Measurements from ENCODE around the gene SIGLEC10. TPM values are rescaled to one million over a fixed set of nuclear protein-coding genes. Genes with fewer than 3 reads are reported as not detected.
"Not testable (repeated sequence)": the region's sequence is repeated elsewhere in the genome, so short reads cannot be mapped to it uniquely, and the experiment has no call there.

SIGLEC10 gene
- total and polyA plus RNA-seq, 2 of the 4 experiments (the other 2 are of a cell fraction), result not detected

- intact Hi-C loops (cut with micrococcal nuclease), result no loop called here
- POLR2A ChIA-PET (ENCODE audit: unreplicated experiment), result no interaction called here
Observed at GRCh38 chr19:51402117-51402516, 15.3 kb downstream of the SIGLEC10 start.

DNA sequence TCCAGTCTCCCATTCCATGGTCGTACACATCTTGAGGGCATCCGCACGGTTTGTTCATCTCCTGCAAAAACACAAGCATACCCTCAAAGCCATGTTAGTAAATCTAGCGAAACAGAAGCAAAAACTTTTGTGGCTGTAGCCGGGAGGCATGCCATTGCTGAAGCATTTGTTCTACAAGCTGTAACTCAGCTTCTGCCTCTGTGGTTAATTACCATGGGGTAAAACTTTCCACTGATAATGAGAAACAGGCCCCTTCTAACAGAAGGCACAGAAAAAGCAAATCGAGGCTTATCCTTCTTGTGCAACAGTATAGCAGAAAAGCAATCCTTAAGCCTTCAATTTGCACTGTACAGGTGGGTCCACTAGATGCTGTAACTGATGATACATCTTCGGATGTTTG, 17.5 kb downstream of the SIGLEC10 start:
- DNase-seq; H4K8ac ChIP-seq (ENCODE audit: low read depth in 2 of 2, low read length in 2 of 2); H3K9me1 ChIP-seq (ENCODE audit: insufficient read depth, low read length); H3K4me2 ChIP-seq (ENCODE audit: low read depth, low read length); H2BK120ac ChIP-seq (ENCODE audit: low read depth, low read length); H3K36me3 ChIP-seq (ENCODE audit: control insufficient read depth, insufficient read depth, low read length); intact Hi-C loops (cut with micrococcal nuclease); H2BK20ac ChIP-seq (ENCODE audit: low read depth, low read length); H2BK15ac ChIP-seq (ENCODE audit: low read depth, low read length); H3K14ac ChIP-seq (replicated peaks; ENCODE audit: low read depth, low read length); H3K79me1 ChIP-seq (ENCODE audit: low read depth in 1 of 2, low read length in 2 of 2); H3K23ac ChIP-seq (ENCODE audit: low read depth, low read length); H3K4me1 ChIP-seq (ENCODE audit: control insufficient read depth, insufficient read depth, low read length); H3K27ac ChIP-seq (ENCODE audit: insufficient read depth, low read length); H4K91ac ChIP-seq (ENCODE audit: insufficient read depth, low read depth, low read length); H3K56ac ChIP-seq (ENCODE audit: extremely low read depth, insufficient read depth, low read length); H3K9ac ChIP-seq (ENCODE audit: low read depth, low read length); H2AFZ ChIP-seq (replicated peaks; ENCODE audit: low read length, poor library complexity); H3K9me3 ChIP-seq (ENCODE audit: control insufficient read depth, insufficient read depth, low read length); H2BK5ac ChIP-seq (ENCODE audit: low read depth, low read length, poor library complexity, severe bottlenecking); H4K20me1 ChIP-seq (ENCODE audit: insufficient read depth, low read length); H3K18ac ChIP-seq (ENCODE audit: low read depth, low read length); H3K27me3 ChIP-seq (ENCODE audit: control insufficient read depth, insufficient read depth, low read length); ATAC-seq (ENCODE audit: low read depth); POLR2A ChIA-PET (ENCODE audit: unreplicated experiment); BruUV-seq (replicated peaks); H3K4me3 ChIP-seq (ENCODE audit: insufficient read depth, low read depth, low read length); H3K4ac ChIP-seq (ENCODE audit: low read depth, low read length); CTCF ChIA-PET; H2AK5ac ChIP-seq (ENCODE audit: low read depth, low read length); in situ Hi-C loops (cut with MboI; ENCODE audit: low sequenced_read_pairs); dilution Hi-C loops (cut with HindIII; ENCODE audit: low sequenced_read_pairs, unreplicated experiment); H4K5ac ChIP-seq (ENCODE audit: low read depth, low read length); H2AK9ac ChIP-seq (replicated peaks; ENCODE audit: low read depth, low read length, poor library complexity): not testable (repeated sequence)
- 75% methylated on average over 2 of the region's 7 CpGs; no CpG with 5 or more reads in 1 of the 2 experiments for WGBS, 2 experiments (ENCODE audit: extremely low coverage in 2 of 2, insufficient read length in 1 of 2)

More at GRCh38 chr19:51402117-51402516, 15.3 kb downstream of the SIGLEC10 start:
- H3K27me3 ChIP-seq (ENCODE audit: control insufficient read depth, insufficient read depth, low read length), result no peaks in the 10 kb centered on the region
- no TSS peak for BruUV-seq (replicated peaks)
- no peak overlapping the region for H2AFZ ChIP-seq (replicated peaks; ENCODE audit: low read length, poor library complexity)
- no peak overlapping the region for H3K23ac ChIP-seq (ENCODE audit: low read depth, low read length)
- in situ Hi-C loops (cut with MboI; ENCODE audit: low sequenced_read_pairs), result no loop called here
- no peak overlapping the region for H2BK5ac ChIP-seq (ENCODE audit: low read depth, low read length, poor library complexity, severe bottlenecking)
- no peak overlapping the region for H4K91ac ChIP-seq (ENCODE audit: insufficient read depth, low read depth, low read length)
- no peak overlapping the region for H4K8ac ChIP-seq (ENCODE audit: low read depth in 2 of 2, low read length in 2 of 2)
- no peak overlapping the region for H3K4ac ChIP-seq (ENCODE audit: low read depth, low read length)
- no peaks in the 10 kb centered on the region for H3K4me1 ChIP-seq (ENCODE audit: control insufficient read depth, insufficient read depth, low read length)
- peaks cover 10% of the 10 kb centered on the region for H3K9me3 ChIP-seq (ENCODE audit: control insufficient read depth, insufficient read depth, low read length)
- H3K4me3 ChIP-seq (ENCODE audit: insufficient read depth, low read depth, low read length), result no peak overlapping the region
- no peak overlapping the region for H3K14ac ChIP-seq (replicated peaks; ENCODE audit: low read depth, low read length)
- H2BK20ac ChIP-seq (ENCODE audit: low read depth, low read length), result no peak overlapping the region
- no peak overlapping the region for H3K27ac ChIP-seq (ENCODE audit: insufficient read depth, low read length)
- no peaks in the 10 kb centered on the region for H3K79me1 ChIP-seq (ENCODE audit: low read depth in 1 of 2, low read length in 2 of 2)
- no peak for TF ChIP-seq RAD21 (IDR thresholded peaks at IDR 0.05; ENCODE audit: low read length)
- no peak for TF ChIP-seq SMC3 (IDR thresholded peaks at IDR 0.05; ENCODE audit: low read depth, low read length)
- TF ChIP-seq CHD1 (IDR thresholded peaks at IDR 0.05; ENCODE audit: low read depth, low read length), result no peak
- TF ChIP-seq NFE2L2 (IDR thresholded peaks at IDR 0.05; ENCODE audit: low read depth, low read length), result no peak
- TF ChIP-seq BHLHE40 (IDR thresholded peaks at IDR 0.05; ENCODE audit: low read depth, low read length), result no peak
- no peak for TF ChIP-seq FOS (IDR thresholded peaks at IDR 0.05; ENCODE audit: low read depth, low read length)
- TF ChIP-seq CTCF (conservative IDR thresholded peaks at IDR 0.05; ENCODE audit: low read depth, low read length), result no peak
- no peak for TF ChIP-seq POLR2A (IDR thresholded peaks at IDR 0.05; ENCODE audit: low read depth, low read length)
- H2AK9ac ChIP-seq (replicated peaks; ENCODE audit: low read depth, low read length, poor library complexity), result no peak overlapping the region
- no peaks in the 10 kb centered on the region for H3K36me3 ChIP-seq (ENCODE audit: control insufficient read depth, insufficient read depth, low read length)
- no peak overlapping the region for H3K56ac ChIP-seq (ENCODE audit: extremely low read depth, insufficient read depth, low read length)
- no peak for ATAC-seq (ENCODE audit: low read depth)
- no peak overlapping the region for H2BK120ac ChIP-seq (ENCODE audit: low read depth, low read length)
- H3K9ac ChIP-seq (ENCODE audit: low read depth, low read length), result no peak overlapping the region
- DNase-seq, result no peak
- 72% methylated on average over 5 of the region's 9 CpGs; no CpG with 5 or more reads in 1 of the 2 experiments for WGBS, 2 experiments (ENCODE audit: extremely low coverage in 2 of 2, insufficient read length in 1 of 2)
- H3K18ac ChIP-seq (ENCODE audit: low read depth, low read length), result no peak overlapping the region
- CTCF ChIA-PET, result no interaction called here
- no peak overlapping the region for H4K5ac ChIP-seq (ENCODE audit: low read depth, low read length)
- H4K20me1 ChIP-seq (ENCODE audit: insufficient read depth, low read length), result no peaks in the 10 kb centered on the region
- H2BK15ac ChIP-seq (ENCODE audit: low read depth, low read length), result no peak overlapping the region
- H2AK5ac ChIP-seq (ENCODE audit: low read depth, low read length), result no peak overlapping the region
- no peak overlapping the region for H3K4me2 ChIP-seq (ENCODE audit: low read depth, low read length)
- dilution Hi-C loops (cut with HindIII; ENCODE audit: low sequenced_read_pairs, unreplicated experiment), result no loop called here
- H3K9me1 ChIP-seq (ENCODE audit: insufficient read depth, low read length), result no peaks in the 10 kb centered on the region

All from IMR-90 (cell line).